ENCODE results near the gene ADAMTS6.
"Not testable (repeated sequence)": the region's sequence is repeated elsewhere in the genome, so short reads cannot be mapped to it uniquely, and the experiment has no call there.

ADAMTS6 gene

GRCh38 chr5:65390208-65390607, 91.5 kb downstream of the ADAMTS6 start:
- H3K4me3 ChIP-seq (replicated peaks; ENCODE audit: insufficient read depth, low read length) = no peak overlapping the region
- H3K27ac ChIP-seq (replicated peaks) = no peak overlapping the region
- H3K27me3 ChIP-seq (ENCODE audit: insufficient read depth, poor library complexity, severe bottlenecking) = no peaks in the 10 kb centered on the region
- TF ChIP-seq GABPA (IDR thresholded peaks at IDR 0.05; ENCODE audit: low read depth) (no peak), REST (IDR thresholded peaks at IDR 0.05; ENCODE audit: insufficient replicate concordance, low read depth) (no peak)
- DNase-seq (ENCODE audit: low read depth in 1 of 2, low spot score in 1 of 2) = no peak

DNA sequence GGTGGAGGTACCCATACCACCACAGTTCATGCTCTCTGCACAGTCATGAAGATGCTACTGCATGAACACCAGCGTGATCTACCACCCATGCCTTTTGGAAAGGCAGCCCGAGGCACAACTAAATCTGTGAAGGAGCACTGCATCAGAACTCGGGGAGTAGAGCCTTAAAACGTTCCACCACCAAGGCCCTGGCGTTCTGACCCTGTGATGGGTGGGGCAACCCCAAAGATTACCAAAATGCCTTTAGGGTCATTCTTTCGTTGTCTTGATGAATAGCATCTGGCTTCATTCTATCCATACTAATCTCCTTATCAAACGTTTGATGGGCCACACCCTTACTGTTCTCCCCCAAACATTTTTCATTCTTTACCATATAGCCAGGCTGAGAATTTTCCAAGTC, 97.9 kb downstream of the ADAMTS6 start:
- no peaks in the 10 kb centered on the region for H3K27me3 ChIP-seq (ENCODE audit: insufficient read depth, poor library complexity, severe bottlenecking)
- H3K4me3 ChIP-seq (replicated peaks; ENCODE audit: insufficient read depth, low read length) = no peak overlapping the region
- TF ChIP-seq REST (IDR thresholded peaks at IDR 0.05; ENCODE audit: insufficient replicate concordance, low read depth) = no peak
- no peak for TF ChIP-seq SPI1 (IDR thresholded peaks at IDR 0.05; ENCODE audit: borderline replicate concordance, low read depth)
- TF ChIP-seq GABPA (IDR thresholded peaks at IDR 0.05; ENCODE audit: low read depth) = no peak
- no peak for TF ChIP-seq POLR2AphosphoS5 (IDR thresholded peaks at IDR 0.05; ENCODE audit: low read depth)
- TF ChIP-seq CTCF (IDR thresholded peaks at IDR 0.05; ENCODE audit: insufficient read depth, low read length) = no peak
- no peak overlapping the region for H3K27ac ChIP-seq (replicated peaks)
- DNase-seq (ENCODE audit: low read depth in 1 of 2, low spot score in 1 of 2) = no peak

DNA sequence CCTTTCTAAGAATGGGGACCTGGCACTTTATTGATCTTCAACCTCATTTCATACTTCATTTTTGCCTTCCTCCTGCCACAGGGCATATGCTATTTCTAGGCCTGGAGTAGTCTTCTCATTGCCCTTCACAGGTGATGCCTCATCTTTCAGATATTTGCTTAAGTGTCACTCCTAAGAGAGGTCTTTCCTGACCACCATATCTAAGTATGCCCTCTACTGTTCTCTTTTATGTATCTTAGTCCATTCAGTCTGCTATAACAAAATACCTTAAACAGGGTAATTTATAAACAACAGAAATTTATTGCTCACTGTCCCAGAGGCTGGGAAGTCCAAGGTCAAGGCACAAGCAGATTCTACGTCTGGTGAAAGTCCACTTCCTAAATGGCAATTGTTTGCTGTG, 99.1 kb downstream of the ADAMTS6 start:
- TF ChIP-seq CTCF (IDR thresholded peaks at IDR 0.05; ENCODE audit: insufficient read depth, low read length) = no peak
- TF ChIP-seq SPI1 (IDR thresholded peaks at IDR 0.05; ENCODE audit: borderline replicate concordance, low read depth) = no peak
- TF ChIP-seq GABPA (IDR thresholded peaks at IDR 0.05; ENCODE audit: low read depth) = no peak
- no peak for TF ChIP-seq REST (IDR thresholded peaks at IDR 0.05; ENCODE audit: insufficient replicate concordance, low read depth)
- TF ChIP-seq POLR2AphosphoS5 (IDR thresholded peaks at IDR 0.05; ENCODE audit: low read depth) = no peak
- no peak overlapping the region for H3K4me3 ChIP-seq (replicated peaks; ENCODE audit: insufficient read depth, low read length)
- no peak overlapping the region for H3K27ac ChIP-seq (replicated peaks)

GRCh38 chr5:65370505-65370904, 111.2 kb downstream of the ADAMTS6 start:
- not testable (repeated sequence) for H3K27me3 ChIP-seq (ENCODE audit: insufficient read depth, poor library complexity, severe bottlenecking); DNase-seq (ENCODE audit: low read depth in 1 of 2, low spot score in 1 of 2); H3K4me3 ChIP-seq (replicated peaks; ENCODE audit: insufficient read depth, low read length); H3K27ac ChIP-seq (replicated peaks)

More for the DNA sequence above, 99.1 kb downstream of the ADAMTS6 start:
- no peaks in the 10 kb centered on the region for H3K27me3 ChIP-seq (ENCODE audit: insufficient read depth, poor library complexity, severe bottlenecking)
- no peak for DNase-seq (ENCODE audit: low read depth in 1 of 2, low spot score in 1 of 2)
